Frontal cortex (tissue), 4 donors: ENCODE measurements around the gene HLX. TPM values are rescaled to one million over a fixed set of nuclear protein-coding genes. Genes with fewer than 3 reads are reported as not detected.

Source experiments
- DNase-seq, 2 donors: peaks; one replicate each; pipeline ENCODE4 v3.0.0; 2012; ENCODE audit warnings: low spot score in 2 of 2
- FAIRE-seq: peaks from 2 replicates; lab custom pipeline; 2012; peaks lifted over from hg19 to GRCh38; lab: Jason Lieb, UNC
- total RNA-seq: library from RNA; depleted of rRNA; stranded (reverse); fragments of >200 nt; gene quantifications from one replicate; pipeline ENCODE4 v1.2.3, GENCODE V29; 2014
- donor health status: control.
- donor health status: control.
- donor health status: control.

Gene HLX
- total RNA-seq, 1 donor from 2014 or later: 0.82 TPM

GRCh38 chr1:220894025-220894923 is 15.0 kb downstream of the HLX start:
- peak; percentile 13 to 16 for DNase-seq
- FAIRE-seq: no peak

- DNase-seq (peak; percentile 26 to 28), FAIRE-seq (no peak)
These were observed 15.6 kb downstream of the HLX start for GRCh38 chr1:220894924-220895256.

DNA sequence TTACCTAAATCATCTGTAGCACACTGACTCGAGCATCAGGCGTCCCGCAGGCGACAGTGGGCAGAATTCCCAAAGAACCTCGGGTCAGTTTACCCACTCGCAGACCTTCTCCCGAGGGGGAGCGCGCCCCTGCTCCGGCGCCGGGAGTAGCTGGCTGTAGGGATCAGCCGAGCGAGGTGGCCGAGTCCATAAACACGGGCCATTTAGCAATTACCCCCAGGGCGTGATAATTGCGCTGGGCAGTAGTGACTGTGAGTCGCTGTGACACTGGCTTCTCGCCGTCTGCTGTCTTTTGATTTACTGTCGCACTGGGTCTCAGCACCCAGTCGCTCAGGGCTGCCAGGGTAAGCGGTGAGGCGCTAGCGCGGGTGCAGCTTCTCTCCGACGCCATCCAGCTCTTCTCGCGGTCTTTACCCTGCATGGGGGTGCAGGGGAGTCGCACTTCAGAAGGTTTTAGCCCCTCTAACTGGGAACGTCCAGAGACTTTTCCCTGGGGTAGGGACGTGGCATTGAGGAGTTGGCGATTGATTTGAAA is 16.2 kb downstream of the HLX start:
- peak in 1 of 2 donors; percentile 15 for DNase-seq
- FAIRE-seq: no peak

GRCh38 chr1:220896092-220896491 is 16.8 kb downstream of the HLX start:
- no peak for FAIRE-seq
- DNase-seq: no peak

DNA sequence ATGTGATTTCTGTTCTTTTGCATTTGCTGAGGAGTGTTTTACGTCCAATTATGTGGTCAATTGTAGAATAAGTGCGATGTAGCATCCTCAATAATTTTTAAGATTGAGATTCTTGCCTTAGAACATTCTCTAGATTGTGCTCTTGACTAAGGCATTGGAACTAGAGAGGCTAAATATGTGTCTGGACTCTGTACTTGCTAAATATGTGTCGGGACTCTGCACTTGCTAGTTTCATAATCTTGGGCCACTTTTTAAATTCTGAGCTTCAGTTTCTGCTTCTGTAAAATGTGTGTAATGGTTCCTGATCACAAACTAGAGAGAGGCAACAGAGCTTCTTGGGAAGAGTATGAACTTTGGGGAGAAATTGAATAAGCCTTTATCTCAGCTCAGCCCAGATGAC is 21.6 kb downstream of the HLX start:
- FAIRE-seq: no peak

GRCh38 chr1:220901881-220902280 is 22.6 kb downstream of the HLX start:
- FAIRE-seq: no peak
- no peak for DNase-seq

More for the DNA sequence above, 21.6 kb downstream of the HLX start:
- DNase-seq: no peak

GRCh38 chr1:220902916-220903315 is 23.7 kb downstream of the HLX start:
- FAIRE-seq (no peak), DNase-seq (no peak)

DNA sequence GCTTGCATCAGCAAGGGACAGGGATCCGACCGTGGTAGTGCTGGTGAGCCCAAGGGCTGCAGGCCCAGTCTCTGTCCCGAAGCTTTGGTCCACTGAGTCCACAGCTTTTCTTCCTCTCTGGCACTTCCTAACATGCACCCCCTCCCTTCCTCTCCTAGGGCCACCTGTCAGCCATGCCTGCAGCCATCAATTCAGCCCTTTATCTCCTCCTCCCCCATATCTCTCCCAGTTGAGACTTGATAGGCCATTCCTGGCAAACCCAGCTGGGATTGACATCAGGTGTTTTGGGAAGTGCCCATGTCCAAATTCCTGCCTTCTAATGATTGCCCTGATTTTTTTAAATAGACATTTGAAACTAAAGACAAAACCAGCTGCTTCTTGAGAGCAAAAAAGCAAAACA is 25.6 kb downstream of the HLX start:
- no peak for FAIRE-seq
- no peak for DNase-seq

- DNase-seq (no peak), FAIRE-seq (no peak)
These were observed 26.7 kb downstream of the HLX start for GRCh38 chr1:220905650-220906560.

DNA sequence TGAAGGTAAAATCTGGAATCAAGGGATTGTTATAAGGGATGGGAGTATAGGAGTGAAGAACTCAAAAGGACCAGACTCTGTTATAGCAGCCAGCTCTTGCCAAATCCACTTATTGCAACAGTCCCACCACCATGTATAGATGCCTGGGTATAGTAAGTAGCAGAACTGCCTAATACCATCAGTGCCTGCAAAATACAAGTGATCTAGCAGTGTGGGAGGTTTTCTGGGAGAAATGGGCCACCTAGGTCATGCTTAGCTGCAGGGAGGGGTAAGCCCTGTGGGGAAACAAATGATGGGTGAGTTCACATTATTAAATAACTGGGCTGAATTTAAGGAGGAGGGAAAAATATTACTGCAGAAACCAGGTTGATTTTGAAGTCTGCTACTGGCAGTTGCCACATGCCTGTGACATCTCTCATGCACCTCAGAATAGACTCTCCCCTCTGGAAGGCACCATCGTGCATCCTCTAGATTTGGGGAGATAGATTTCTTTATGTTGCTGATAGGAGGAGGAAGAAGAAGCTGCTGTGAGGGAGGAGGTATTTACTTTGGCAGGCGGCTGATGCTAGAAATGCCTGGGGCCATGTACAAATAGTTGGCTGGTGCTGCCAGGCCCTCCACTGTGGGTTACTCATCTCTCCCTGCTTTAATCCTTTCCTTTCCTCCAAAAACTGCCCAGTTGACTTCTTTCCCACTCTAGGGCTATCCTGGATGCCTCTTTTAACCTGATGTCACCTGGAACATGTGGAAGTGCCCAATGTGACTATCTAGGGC is 27.5 kb downstream of the HLX start:
- no peak for FAIRE-seq
- DNase-seq: no peak

DNA sequence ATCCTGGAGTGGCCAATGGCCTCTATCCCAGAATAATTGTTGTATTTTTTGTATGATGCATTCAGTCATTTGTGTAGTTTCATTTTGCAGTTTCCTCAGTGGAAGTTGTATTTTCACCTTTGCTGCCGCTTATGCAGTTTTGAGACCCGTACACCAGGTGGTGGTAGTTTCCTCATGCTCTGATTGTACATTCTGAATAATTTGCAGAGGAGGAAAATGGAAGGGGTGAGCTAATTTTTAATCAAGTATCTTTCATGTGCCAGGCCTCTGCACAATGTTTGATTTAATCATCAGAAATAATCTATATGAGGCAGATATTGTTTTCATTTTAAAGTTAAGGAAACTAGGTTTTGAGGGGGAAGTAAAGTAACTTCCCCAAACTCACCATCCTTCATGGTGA is 29.5 kb downstream of the HLX start:
- no peak for DNase-seq
- no peak for FAIRE-seq

GRCh38 chr1:220910021-220910420 is 30.8 kb downstream of the HLX start:
- no peak for FAIRE-seq
- DNase-seq: no peak

GRCh38 chr1:220914283-220915116 is 35.3 kb downstream of the HLX start:
- no peak for DNase-seq
- no peak for FAIRE-seq

DNA sequence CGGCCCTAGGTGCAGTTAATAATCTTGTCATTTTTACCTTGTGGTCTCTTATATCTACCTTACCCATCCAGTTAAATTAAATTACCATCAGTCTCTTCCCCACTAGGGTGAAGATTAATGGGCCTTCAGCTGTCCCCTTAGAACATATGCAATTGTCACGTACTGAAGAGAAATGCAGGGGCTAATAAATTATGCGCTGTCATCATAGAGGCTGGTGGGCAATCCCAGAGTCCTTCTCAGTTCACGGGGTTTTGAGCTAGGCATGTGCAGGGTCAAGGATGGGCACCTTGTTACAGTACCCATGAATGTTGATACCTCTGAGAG is 35.8 kb downstream of the HLX start:
- DNase-seq: no peak
- no peak for FAIRE-seq

GRCh38 chr1:220915954-220916353 is 36.7 kb downstream of the HLX start:
- FAIRE-seq (no peak), DNase-seq (no peak)

DNA sequence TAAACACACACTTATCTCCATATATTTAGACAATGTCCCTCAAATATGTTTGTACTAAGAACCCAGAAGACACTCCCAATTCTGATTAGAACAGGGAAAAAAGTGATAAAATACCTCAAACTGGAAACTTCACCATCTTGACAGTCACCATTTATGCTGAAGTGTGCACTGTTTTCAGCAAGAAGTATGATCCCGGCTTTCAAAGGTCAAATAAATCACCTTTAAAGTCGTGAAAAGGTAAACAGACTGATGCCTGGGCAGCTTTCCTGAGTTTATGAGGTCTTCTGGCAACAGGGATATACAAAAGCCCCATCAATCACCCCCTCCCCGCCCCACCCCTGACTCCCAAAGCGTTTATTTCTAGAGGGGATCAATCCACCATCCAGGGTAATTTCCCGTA is 37.9 kb downstream of the HLX start:
- DNase-seq (no peak), FAIRE-seq (no peak)

- DNase-seq: no peak
- FAIRE-seq: no peak
These were observed 38.4 kb downstream of the HLX start for GRCh38 chr1:220917535-220918209.

GRCh38 chr1:220918285-220918951 is 39.2 kb downstream of the HLX start:
- no peak for DNase-seq
- FAIRE-seq: no peak
